NT2/D1 (cell line): ENCODE data around the gene IL1RAP.

Source experiments
- DNase-seq: peaks from one replicate; pipeline ENCODE4 v3.0.0-alpha.2; 2011; ENCODE audit warnings: low read depth, low spot score
- H3K27me3 ChIP-seq: 2 replicates; pipeline ENCODE4 v1.6.0; 2011; ENCODE audit warnings: mild to moderate bottlenecking; ENCODE audit not compliant: insufficient read length, insufficient read depth
- H3K36me3 ChIP-seq: 2 replicates; pipeline ENCODE4 v1.6.1; 2011; ENCODE audit warnings: mild to moderate bottlenecking, low read length, mixed read lengths; ENCODE audit not compliant: insufficient read depth, insufficient read length
- H3K4me1 ChIP-seq: 2 replicates; pipeline ENCODE4 v1.5.1; 2011; ENCODE audit not compliant: insufficient read depth, insufficient read length
- H3K4me3 ChIP-seq: 2 replicates; pipeline ENCODE4 v1.5.1; 2011; ENCODE audit warnings: low read depth; ENCODE audit not compliant: insufficient read length
- H3K9ac ChIP-seq: 2 replicates; pipeline ENCODE4 v1.6.0; 2011; ENCODE audit warnings: low read depth; ENCODE audit not compliant: insufficient read length
- H3K9me3 ChIP-seq: 2 replicates; pipeline ENCODE4 v1.5.1; 2011; ENCODE audit warnings: mild to moderate bottlenecking, low read length; ENCODE audit not compliant: insufficient read depth
- SUZ12 ChIP-seq: IDR thresholded peaks from 2 replicates; pipeline ENCODE4 v1.6.1; 2011; ENCODE audit not compliant: insufficient read length, insufficient read depth; ENCODE audit errors: extremely low read depth
- YY1 ChIP-seq: IDR thresholded peaks from 2 replicates; pipeline ENCODE4 v1.6.1; 2011; ENCODE audit not compliant: insufficient read length, insufficient read depth
- ZNF274 ChIP-seq: IDR thresholded peaks from 2 replicates; pipeline ENCODE4 v1.6.1; 2011; ENCODE audit warnings: mild to moderate bottlenecking, low read depth, low read length

The IL1RAP gene

GRCh38 chr3:190607021-190607420 lies 93.1 kb downstream of the IL1RAP start:
- no peak for TF ChIP-seq YY1
- TF ChIP-seq ZNF274: no peak
- no peak for TF ChIP-seq SUZ12
- no peaks in the 10 kb centered on the region for H3K36me3 ChIP-seq
- DNase-seq: no peak
- no peaks in the 10 kb centered on the region for H3K4me1 ChIP-seq
- no peak overlapping the region for H3K9ac ChIP-seq
- H3K9me3 ChIP-seq: no peaks in the 10 kb centered on the region
- H3K27me3 ChIP-seq: no peaks in the 10 kb centered on the region
- no peak overlapping the region for H3K4me3 ChIP-seq

DNA sequence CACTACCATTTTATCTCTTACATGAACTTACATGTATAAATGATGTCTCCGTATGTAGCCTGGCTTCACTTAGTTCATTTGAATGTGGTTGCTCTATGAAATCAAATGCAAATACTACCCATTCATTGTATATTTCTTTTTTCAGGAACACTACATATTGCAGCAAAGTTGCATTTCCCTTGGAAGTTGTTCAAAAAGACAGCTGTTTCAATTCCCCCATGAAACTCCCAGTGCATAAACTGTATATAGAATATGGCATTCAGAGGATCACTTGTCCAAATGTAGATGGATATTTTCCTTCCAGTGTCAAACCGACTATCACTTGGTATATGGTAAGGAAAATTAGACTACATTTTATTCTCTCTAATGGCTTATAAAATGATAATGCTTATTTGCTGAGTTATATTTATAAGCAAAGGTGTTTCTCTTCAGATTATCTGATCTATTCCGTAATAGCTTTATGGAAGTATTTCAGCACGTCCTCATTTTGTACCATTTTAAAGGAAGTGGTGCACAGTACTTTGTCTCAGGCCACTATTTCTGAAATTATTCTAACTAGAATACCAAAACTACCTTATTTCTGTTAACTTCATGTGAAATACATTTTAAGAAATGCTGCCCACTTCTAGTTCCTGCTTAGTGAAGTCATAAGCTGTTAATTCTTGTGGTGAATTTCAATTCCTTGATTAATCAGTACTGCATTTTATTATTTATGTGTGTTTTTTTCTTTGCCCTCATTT lies 95.1 kb downstream of the IL1RAP start:
- no peak for DNase-seq
- Histone ChIP-seq H3K9me3 (no peaks in the 10 kb centered on the region), H3K4me3 (no peak overlapping the region), H3K27me3 (no peaks in the 10 kb centered on the region), H3K4me1 (no peaks in the 10 kb centered on the region), H3K36me3 (no peaks in the 10 kb centered on the region), H3K9ac (no peak overlapping the region)
- TF ChIP-seq SUZ12 (no peak), YY1 (no peak), ZNF274 (no peak)

GRCh38 chr3:190614226-190615059 lies 100.6 kb downstream of the IL1RAP start:
- no peak overlapping the region for H3K4me3 ChIP-seq
- no peaks in the 10 kb centered on the region for H3K4me1 ChIP-seq
- no peak for TF ChIP-seq SUZ12
- no peak for TF ChIP-seq YY1
- no peak for TF ChIP-seq ZNF274
- no peak overlapping the region for H3K9ac ChIP-seq
- no peaks in the 10 kb centered on the region for H3K9me3 ChIP-seq
- no peak for DNase-seq
- H3K36me3 ChIP-seq: no peaks in the 10 kb centered on the region
- H3K27me3 ChIP-seq: no peaks in the 10 kb centered on the region

DNA sequence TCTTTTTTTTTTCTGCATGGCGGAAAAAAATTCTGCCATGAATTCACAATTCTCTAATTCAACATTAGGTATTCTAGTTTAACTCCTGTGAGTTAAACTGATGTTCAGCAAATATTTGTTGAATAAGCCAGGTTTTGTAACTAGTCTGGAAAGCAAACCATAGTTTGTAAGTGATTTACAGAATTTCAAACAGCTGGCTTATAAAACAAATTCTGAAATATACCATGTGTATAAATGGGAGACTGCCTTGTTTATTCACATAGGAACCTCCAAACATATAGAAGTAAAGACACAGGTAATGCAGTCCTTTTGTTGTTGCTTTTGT lies 101.1 kb downstream of the IL1RAP start:
- H3K4me1 ChIP-seq: no peaks in the 10 kb centered on the region
- no peak for TF ChIP-seq ZNF274
- TF ChIP-seq SUZ12: no peak
- TF ChIP-seq YY1: no peak
- DNase-seq: no peak
- H3K27me3 ChIP-seq: no peaks in the 10 kb centered on the region
- no peaks in the 10 kb centered on the region for H3K9me3 ChIP-seq
- H3K4me3 ChIP-seq: no peak overlapping the region
- no peaks in the 10 kb centered on the region for H3K36me3 ChIP-seq
- H3K9ac ChIP-seq: no peak overlapping the region

DNA sequence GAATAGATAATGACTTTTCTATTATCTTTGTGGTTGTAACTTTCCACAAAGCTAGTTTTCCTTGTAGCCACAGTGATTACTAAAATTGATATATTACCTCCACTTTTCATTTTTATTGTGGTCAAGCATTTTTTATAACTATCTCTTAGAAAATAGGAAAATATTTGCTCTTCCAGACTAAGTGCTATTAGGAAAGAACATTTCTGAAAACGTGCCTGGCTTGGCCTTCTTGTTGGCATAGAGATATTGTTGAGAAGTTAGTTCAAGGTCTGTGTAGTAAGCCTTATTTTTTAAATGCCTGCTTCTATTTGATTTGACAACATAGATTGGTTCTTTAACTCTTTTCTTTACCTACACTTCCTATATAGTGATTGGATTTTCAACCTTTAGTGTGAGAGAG lies 101.7 kb downstream of the IL1RAP start:
- Histone ChIP-seq H3K27me3 (no peaks in the 10 kb centered on the region), H3K4me3 (no peak overlapping the region), H3K9me3 (no peaks in the 10 kb centered on the region), H3K36me3 (no peaks in the 10 kb centered on the region), H3K4me1 (no peaks in the 10 kb centered on the region), H3K9ac (no peak overlapping the region)
- no peak for DNase-seq
- TF ChIP-seq ZNF274: no peak
- TF ChIP-seq YY1: no peak
- no peak for TF ChIP-seq SUZ12

DNA sequence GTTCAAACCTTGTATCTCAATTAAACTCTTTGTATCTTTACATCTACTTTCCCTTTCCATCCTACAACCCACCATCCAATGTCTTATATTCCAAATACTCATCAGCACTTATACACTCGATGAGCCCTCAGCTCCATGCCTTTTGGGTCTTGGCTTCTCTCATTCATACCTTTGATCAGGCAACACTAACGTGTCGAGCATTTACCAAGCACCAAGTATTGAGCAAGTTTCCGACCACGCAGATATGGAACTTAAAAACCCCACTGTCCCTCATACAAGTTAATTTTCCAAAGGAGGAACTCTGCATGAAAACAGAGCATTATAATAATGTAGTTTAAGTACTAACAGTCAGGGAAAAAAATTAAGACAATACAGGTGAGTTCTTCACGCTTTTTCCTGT lies 102.8 kb downstream of the IL1RAP start:
- H3K9me3 ChIP-seq: no peaks in the 10 kb centered on the region
- H3K9ac ChIP-seq: no peak overlapping the region
- H3K4me3 ChIP-seq: no peak overlapping the region
- no peaks in the 10 kb centered on the region for H3K4me1 ChIP-seq
- DNase-seq: no peak
- no peaks in the 10 kb centered on the region for H3K36me3 ChIP-seq
- TF ChIP-seq SUZ12: no peak
- TF ChIP-seq YY1: no peak
- no peak for TF ChIP-seq ZNF274
- H3K27me3 ChIP-seq: no peaks in the 10 kb centered on the region

DNA sequence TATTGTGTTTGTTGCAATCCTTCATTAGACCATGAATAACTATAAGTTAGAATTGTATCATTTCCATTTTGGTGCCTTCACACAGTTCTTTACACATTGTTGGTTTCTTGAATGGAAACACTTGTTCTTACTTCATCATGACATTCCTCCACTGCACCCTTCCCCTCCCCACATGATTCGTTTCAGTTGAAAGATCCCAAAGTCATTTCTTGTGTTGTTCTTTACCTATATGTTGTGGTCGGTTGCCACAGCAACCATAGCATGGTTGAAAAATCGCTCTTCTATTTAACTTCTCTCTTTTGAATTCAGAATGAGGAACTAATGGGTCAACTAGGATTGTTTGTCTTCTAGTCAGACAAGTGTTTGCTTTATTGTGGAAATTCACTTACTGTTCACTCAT lies 103.3 kb downstream of the IL1RAP start:
- Histone ChIP-seq H3K9me3 (no peaks in the 10 kb centered on the region), H3K9ac (no peak overlapping the region), H3K36me3 (no peaks in the 10 kb centered on the region), H3K4me1 (no peaks in the 10 kb centered on the region), H3K27me3 (no peaks in the 10 kb centered on the region), H3K4me3 (no peak overlapping the region)
- no peak for TF ChIP-seq SUZ12
- TF ChIP-seq ZNF274: no peak
- no peak for TF ChIP-seq YY1
- no peak for DNase-seq
